ENCODE results near the gene TNNI3. TPM values are rescaled to one million over a fixed set of nuclear protein-coding genes. Genes with fewer than 3 reads are reported as not detected.

Gene TNNI3
- total and polyA plus RNA-seq, 9 donors = 0.62 to 14.4 (median 2.4) TPM; not detected in 2

DNA sequence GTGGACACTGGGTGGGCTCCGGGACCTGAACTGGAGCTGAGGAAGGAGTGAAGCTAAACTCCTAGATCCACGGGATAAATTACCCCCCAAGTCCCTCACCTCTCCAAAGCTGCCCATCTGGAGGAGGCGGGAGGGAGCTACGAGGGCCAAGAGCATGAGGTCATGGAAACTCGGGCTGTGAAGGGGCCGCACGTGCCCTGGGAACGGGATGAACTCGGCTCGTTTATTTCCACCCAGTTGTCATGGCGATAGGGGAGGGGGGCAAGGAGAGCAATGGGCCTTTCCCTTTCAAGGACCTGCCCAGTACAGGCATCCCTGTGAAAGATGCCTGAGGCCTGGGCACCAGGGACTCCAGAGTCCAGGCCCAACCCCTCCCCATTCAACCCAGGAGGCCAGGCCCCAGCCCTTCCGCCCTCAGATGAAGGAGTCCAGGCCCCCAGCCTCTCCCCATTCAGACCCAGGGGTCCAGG, 43.9 kb downstream of the TNNI3 start:
- peak; percentile 88 to 97 (median 95) for DNase-seq
- WGBS, 3 donors = 16 to 20% (median 16%) methylated on average over 12 of the region's 12 CpGs
- no peaks in the 10 kb centered on the region for H3K27me3 ChIP-seq
- no peaks in the 10 kb centered on the region for H3K36me3 ChIP-seq
- H3K9me3 ChIP-seq = no peaks in the 10 kb centered on the region
- H3K4me1 ChIP-seq (ENCODE audit: insufficient read depth) = peaks cover 19% of the 10 kb centered on the region
- TF ChIP-seq EP300 (IDR thresholded peaks at IDR 0.05) (peak; percentile 88), POLR2A (IDR thresholded peaks at IDR 0.05) (peak; percentile 60)
- TF ChIP-seq, protein P1, sequence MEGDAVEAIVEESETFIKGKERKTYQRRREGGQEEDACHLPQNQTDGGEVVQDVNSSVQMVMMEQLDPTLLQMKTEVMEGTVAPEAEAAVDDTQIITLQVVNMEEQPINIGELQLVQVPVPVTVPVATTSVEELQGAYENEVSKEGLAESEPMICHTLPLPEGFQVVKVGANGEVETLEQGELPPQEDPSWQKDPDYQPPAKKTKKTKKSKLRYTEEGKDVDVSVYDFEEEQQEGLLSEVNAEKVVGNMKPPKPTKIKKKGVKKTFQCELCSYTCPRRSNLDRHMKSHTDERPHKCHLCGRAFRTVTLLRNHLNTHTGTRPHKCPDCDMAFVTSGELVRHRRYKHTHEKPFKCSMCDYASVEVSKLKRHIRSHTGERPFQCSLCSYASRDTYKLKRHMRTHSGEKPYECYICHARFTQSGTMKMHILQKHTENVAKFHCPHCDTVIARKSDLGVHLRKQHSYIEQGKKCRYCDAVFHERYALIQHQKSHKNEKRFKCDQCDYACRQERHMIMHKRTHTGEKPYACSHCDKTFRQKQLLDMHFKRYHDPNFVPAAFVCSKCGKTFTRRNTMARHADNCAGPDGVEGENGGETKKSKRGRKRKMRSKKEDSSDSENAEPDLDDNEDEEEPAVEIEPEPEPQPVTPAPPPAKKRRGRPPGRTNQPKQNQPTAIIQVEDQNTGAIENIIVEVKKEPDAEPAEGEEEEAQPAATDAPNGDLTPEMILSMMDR (IDR thresholded peaks at IDR 0.05) = no peak
- intact Hi-C loops (cut with DNase I) = loop anchor here in 2 of 4 donors (10.0 kb wide), 2 partner anchors 521 to 561 kb away; partner anchors contain the start of gene EPN1 (in 1 of the 2)
- peak overlapping the region; percentile 84 to 87 for H3K27ac ChIP-seq
- peak overlapping the region; percentile 5 for H3K4me3 ChIP-seq

DNA sequence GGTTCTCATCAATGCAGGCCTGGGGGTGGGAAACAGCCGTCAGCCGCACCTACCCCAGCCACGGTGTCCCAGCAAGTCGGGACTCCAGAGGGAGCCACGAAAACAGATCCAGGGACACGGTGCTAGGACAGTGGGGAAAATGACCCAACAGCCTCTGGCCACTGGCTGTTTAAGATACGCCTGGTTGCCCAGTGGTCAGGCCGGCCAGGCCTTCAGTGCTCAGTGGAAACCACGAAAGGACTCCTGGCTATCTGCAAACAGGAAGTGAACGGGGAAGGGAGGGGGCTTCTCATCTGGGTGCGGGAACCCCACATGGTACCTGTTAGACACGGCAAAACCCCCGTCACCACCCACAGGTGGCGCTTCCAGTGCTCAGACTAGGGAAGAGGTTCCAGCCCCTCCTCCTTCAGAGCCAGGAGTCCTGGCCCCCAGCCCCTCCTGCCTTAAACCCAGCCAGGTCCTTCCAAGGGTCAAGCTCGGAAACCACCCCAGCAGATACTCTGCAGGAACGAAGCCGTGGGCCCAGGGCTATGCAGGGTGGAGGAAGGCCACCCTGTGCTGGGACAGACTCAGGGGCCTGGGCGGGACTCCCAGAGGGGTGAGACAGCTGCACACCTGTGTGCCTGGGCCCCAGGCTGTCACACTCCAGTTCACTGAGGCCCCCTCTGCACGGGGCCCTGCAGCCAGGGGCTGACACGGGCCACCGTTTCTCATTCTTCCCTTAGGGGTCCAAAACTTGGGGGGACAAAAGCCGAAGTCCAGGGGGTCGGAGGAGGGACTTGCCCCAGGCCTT, 44.6 kb downstream of the TNNI3 start:
- 59 to 70% (median 69%) methylated on average over 21 to 23 of the region's 23 CpGs for WGBS, 3 donors
- Histone ChIP-seq H3K27ac (peak overlapping the region; percentile 84 to 87), H3K4me3 (peak overlapping the region; percentile 5), H3K9me3 (no peaks in the 10 kb centered on the region), H3K36me3 (no peaks in the 10 kb centered on the region), H3K4me1 (ENCODE audit: insufficient read depth) (peaks cover 16% of the 10 kb centered on the region), H3K27me3 (no peaks in the 10 kb centered on the region)
- intact Hi-C loops (cut with DNase I) = loop anchor here in 2 of 4 donors (10.0 kb wide), 2 partner anchors 522 to 562 kb away; partner anchors contain the start of gene EPN1 (in 1 of the 2)
- no peak for TF ChIP-seq EP300 (IDR thresholded peaks at IDR 0.05)
- TF ChIP-seq POLR2A (IDR thresholded peaks at IDR 0.05) = no peak
- TF ChIP-seq, protein P1 (IDR thresholded peaks at IDR 0.05) = no peak
- peak in 3 of 5 donors; percentile 36 to 61 (median 48) for DNase-seq

DNA sequence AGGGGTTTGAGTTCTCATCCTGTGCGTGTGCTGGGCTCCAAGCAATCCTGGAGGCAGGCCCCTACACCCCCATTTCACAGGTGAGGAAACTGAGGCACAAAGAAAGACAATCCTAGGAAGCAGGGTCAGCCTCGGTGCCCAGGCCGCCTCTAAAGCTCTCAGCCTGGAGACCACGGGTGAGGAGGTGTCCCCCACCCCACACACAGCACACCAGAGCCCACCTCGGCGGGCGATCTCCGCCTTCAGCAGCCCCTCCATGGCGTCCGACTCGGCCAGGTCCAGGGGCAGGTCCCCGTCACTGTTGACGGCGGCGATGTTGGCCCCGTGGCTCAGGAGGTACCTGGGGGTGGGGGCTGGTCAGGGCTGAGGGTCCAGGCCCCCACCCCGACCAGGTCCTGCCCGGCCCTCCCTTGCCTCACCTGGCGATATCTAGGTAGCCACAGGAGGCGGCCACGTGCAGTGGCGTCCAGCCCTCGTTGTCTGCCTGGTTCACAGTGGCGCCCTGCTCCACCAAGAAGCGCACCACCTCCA, 45.2 kb downstream of the TNNI3 start:
- Histone ChIP-seq H3K27me3 (no peaks in the 10 kb centered on the region), H3K9me3 (no peaks in the 10 kb centered on the region), H3K4me1 (ENCODE audit: insufficient read depth) (peaks cover 16% of the 10 kb centered on the region), H3K27ac (peak overlapping the region; percentile 84 to 87), H3K36me3 (no peaks in the 10 kb centered on the region), H3K4me3 (no peak overlapping the region)
- intact Hi-C loops (cut with DNase I) = loop anchor here in 2 of 4 donors (10.0 kb wide), 2 partner anchors 522 to 562 kb away; partner anchors contain the start of gene EPN1 (in 1 of the 2)
- TF ChIP-seq, protein P1 (IDR thresholded peaks at IDR 0.05) = no peak
- TF ChIP-seq POLR2A (IDR thresholded peaks at IDR 0.05) = no peak
- TF ChIP-seq EP300 (IDR thresholded peaks at IDR 0.05) = no peak
- 87 to 94% (median 89%) methylated on average over 23 to 25 of the region's 25 CpGs for WGBS, 3 donors
- peak in 2 of 5 donors; percentile 33 to 51 for DNase-seq

DNA sequence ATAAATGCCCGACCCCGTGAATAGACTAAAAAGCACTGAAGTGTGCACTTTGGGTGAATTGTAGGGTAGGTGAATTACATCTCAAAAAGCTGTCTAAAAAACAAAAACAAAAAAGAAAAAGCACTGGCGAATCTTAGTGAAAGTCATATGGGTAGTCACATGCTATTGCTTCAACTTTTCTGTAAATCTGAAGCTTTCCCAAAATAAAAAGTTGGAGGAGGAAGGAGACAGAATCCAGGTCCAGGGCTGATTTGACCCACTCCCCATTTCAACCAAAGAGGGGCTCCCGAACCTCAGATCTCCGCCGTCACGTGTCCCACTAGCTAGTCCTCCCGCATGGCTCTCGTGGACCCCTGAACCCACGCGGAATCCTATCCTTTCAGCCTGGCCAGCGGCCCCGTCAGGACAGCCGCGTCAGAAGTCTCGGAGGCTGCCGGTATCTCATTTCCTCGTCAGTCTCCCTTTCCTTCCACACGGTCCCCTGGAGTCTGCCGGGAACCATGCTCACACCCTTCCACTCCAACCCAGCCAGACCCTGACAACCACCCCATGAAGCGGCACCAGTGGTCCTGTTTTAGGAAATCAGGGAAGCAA, 46.2 kb downstream of the TNNI3 start:
- H3K9me3 ChIP-seq = no peaks in the 10 kb centered on the region
- H3K27me3 ChIP-seq = no peaks in the 10 kb centered on the region
- H3K27ac ChIP-seq = peak overlapping the region in 1 of 2 donors; percentile 56
- WGBS, 3 donors = 58 to 74% (median 66%) methylated on average over 21 of the region's 21 CpGs
- no peak for DNase-seq
- no peak overlapping the region for H3K4me3 ChIP-seq
- no peaks in the 10 kb centered on the region for H3K36me3 ChIP-seq
- H3K4me1 ChIP-seq (ENCODE audit: insufficient read depth) = peaks cover 16% of the 10 kb centered on the region
- intact Hi-C loops (cut with DNase I) = loop anchor here in 2 of 4 donors (10.0 kb wide), 2 partner anchors 523 to 563 kb away; partner anchors contain the start of gene EPN1 (in 1 of the 2)
- TF ChIP-seq EP300 (IDR thresholded peaks at IDR 0.05) (no peak), POLR2A (IDR thresholded peaks at IDR 0.05) (no peak)
- TF ChIP-seq, protein P1 (IDR thresholded peaks at IDR 0.05) = no peak

All from ovary (tissue), 9 donors.